ENCODE measurements around the gene DAB2IP.

GRCh38 chr9:121694600-121694999 lies 43.2 kb downstream of the DAB2IP start:
- TF ChIP-seq CTCF (IDR thresholded peaks at IDR 0.05) (no peak), MAX (CRISPR knock-in tag; IDR thresholded peaks at IDR 0.05) (no peak)
